Uterus (tissue), 4 donors: Measurements from ENCODE around the gene DNAH1. TPM values are rescaled to one million over a fixed set of nuclear protein-coding genes. Genes with fewer than 3 reads are reported as not detected.
A peak's percentile ranks its signal among the peaks of the same experiment; 100 is the strongest.

Experiments used
- DNase-seq, 2 donors: peaks; one replicate each; pipeline ENCODE4 v3.0.0-alpha.2; 2019 to 2020
- H3K27ac ChIP-seq, 2 donors: fragments of 200-600 bp; sonication (generic); 1 replicate in 1 of 2; 2 replicates in 1 of 2; pipeline ENCODE4 v1.5.1; 2016 to 2018
- H3K27me3 ChIP-seq, 2 donors: fragments of 200-600 bp; sonication (generic); one replicate each; pipeline ENCODE4 v1.5.1; 2018 to 2019; ENCODE audit warnings: control low read depth in 1 of 2
- H3K36me3 ChIP-seq, 2 donors: fragments of 200-600 bp; sonication (generic); one replicate each; pipeline ENCODE4 v1.5.1; 2019; ENCODE audit warnings: control low read depth in 1 of 2
- H3K4me1 ChIP-seq, 2 donors: fragments of 200-600 bp; sonication (generic); one replicate each; pipeline ENCODE4 v1.5.1; 2018 to 2019; ENCODE audit warnings: control low read depth in 1 of 2
- H3K4me3 ChIP-seq, 2 donors: fragments of 200-600 bp; sonication (generic); 1 replicate in 1 of 2; 2 replicates in 1 of 2; pipeline ENCODE4 v1.5.1; 2018 to 2019; ENCODE audit warnings: mild to moderate bottlenecking in 1 of 2
- H3K9me3 ChIP-seq, 2 donors: fragments of 200-600 bp; sonication (generic); one replicate each; pipeline ENCODE4 v1.5.1; 2019; ENCODE audit warnings: control low read depth in 1 of 2
- CTCF ChIP-seq, 4 experiments: fragments of 200-600 bp in 2 of 4; fragments of 450-650 bp in 2 of 4; sonication (generic) in 2 of 4; IDR thresholded peaks; one replicate each; pipeline ENCODE4 v1.5.1; 2016 to 2019; ENCODE audit warnings: antibody characterized with exemption in 4 of 4, mild to moderate bottlenecking in 2 of 4, moderate library complexity in 1 of 4
- POLR2A ChIP-seq, 2 donors: fragments of 450-650 bp; IDR thresholded peaks; one replicate each; pipeline ENCODE4 v1.6.1; 2016; ENCODE audit warnings: antibody characterized with exemption in 2 of 2, mild to moderate bottlenecking in 1 of 2, moderate library complexity in 1 of 2
- intact Hi-C: fragments of 100-400 bp; cut with DNase I; formaldehyde crosslinking; loops from one replicate; pipeline ENCODE4 v1.15.1; 2023; ENCODE audit warnings: low total_unique reads
- total RNA-seq, 4 donors: library from RNA; depleted of rRNA in 3 of 4; stranded (reverse); fragments of >200 nt in 3 of 4; gene quantifications; one replicate each; pipeline versions ENCODE4 v1.1.0 to v1.2.4, GENCODE V29; 2014 to 2023
- donor health status: DM: yes; HTN: yes; CAD: no.

The DNAH1 gene
- total RNA-seq, 4 donors from 2014 or later: 5.1 to 46.2 (median 11.0) TPM

GRCh38 chr3:52443791-52444687, 127.9 kb downstream of the DNAH1 start:
- Histone ChIP-seq H3K27me3 (no peaks in the 10 kb centered on the region), H3K4me3 (no peak overlapping the region), H3K9me3 (no peaks in the 10 kb centered on the region), H3K4me1 (no peaks in the 10 kb centered on the region), H3K27ac (no peak overlapping the region), H3K36me3 (no peaks in the 10 kb centered on the region)
- TF ChIP-seq CTCF (IDR thresholded peaks at IDR 0.05): no peak
- TF ChIP-seq POLR2A (IDR thresholded peaks at IDR 0.05): no peak
- no peak for DNase-seq
- intact Hi-C loops: no loop called here

- Histone ChIP-seq H3K4me3 (no peak within 1 kb of the TSS), H3K36me3 (no peaks in the 10 kb centered on the region), H3K27me3 (no peaks in the 10 kb centered on the region), H3K27ac (no peak within 1 kb of the TSS), H3K4me1 (no peaks in the 10 kb centered on the region), H3K9me3 (no peaks in the 10 kb centered on the region)
- DNase-seq: no peak
- intact Hi-C loops: no loop called here
- TF ChIP-seq CTCF (IDR thresholded peaks at IDR 0.05) (peak in 3 of 4 experiments; percentile 33 to 57 (median 45)), POLR2A (IDR thresholded peaks at IDR 0.05) (peak; percentile 21 to 38)
Measured at GRCh38 chr3:52444860-52445793, 129.0 kb downstream of the DNAH1 start, which contains the start of gene SEMA3G. Gene SEMA3G, minus strand, starts transcription at chr3:52445103. Its CDS starts 76 bp downstream, at chr3:52445027.

GRCh38 chr3:52446042-52446441, 129.9 kb downstream of the DNAH1 start:
- no peaks in the 10 kb centered on the region for H3K36me3 ChIP-seq
- intact Hi-C loops: no loop called here

GRCh38 chr3:52446631-52447511, 130.8 kb downstream of the DNAH1 start:
- Histone ChIP-seq H3K27ac (no peak overlapping the region), H3K4me1 (no peaks in the 10 kb centered on the region), H3K27me3 (no peaks in the 10 kb centered on the region), H3K4me3 (no peak overlapping the region), H3K36me3 (no peaks in the 10 kb centered on the region), H3K9me3 (no peaks in the 10 kb centered on the region)
- peak; percentile 62 to 64 for DNase-seq
- intact Hi-C loops: no loop called here
- no peak for TF ChIP-seq POLR2A (IDR thresholded peaks at IDR 0.05)
- peak; percentile 97 to 100 (median 98) for TF ChIP-seq CTCF (IDR thresholded peaks at IDR 0.05)

More at GRCh38 chr3:52446042-52446441, 129.9 kb downstream of the DNAH1 start:
- Histone ChIP-seq H3K4me1 (no peaks in the 10 kb centered on the region), H3K9me3 (no peaks in the 10 kb centered on the region), H3K27ac (no peak overlapping the region), H3K4me3 (no peak overlapping the region), H3K27me3 (no peaks in the 10 kb centered on the region)
- DNase-seq: no peak
- TF ChIP-seq POLR2A (IDR thresholded peaks at IDR 0.05): no peak
- TF ChIP-seq CTCF (IDR thresholded peaks at IDR 0.05): no peak
